AG04450 (cell line): ENCODE results near the gene NAV3. TPM values are rescaled to one million over a fixed set of nuclear protein-coding genes. Genes with fewer than 3 reads are reported as not detected.

Experiments used
- CTCF ChIA-PET: fragments of 300-600, 350-600 bp; formaldehyde crosslinking; extraction: SDS; loops from one replicate; lab custom pipeline; 2022; ENCODE audit warnings: antibody characterized with exemption, inconsistent platforms; lab: Charles Lee
- POLR2A ChIA-PET: fragments of 350-600 bp; formaldehyde crosslinking; extraction: SDS; loops from one replicate; lab custom pipeline; 2021; ENCODE audit warnings: antibody characterized with exemption, inconsistent platforms; lab: Yijun Ruan, JAX
- DNase-seq: peaks from one replicate; pipeline ENCODE4 v3.0.0-alpha.2; 2011; ENCODE audit warnings: low read depth, low spot score
- H3K27ac ChIP-seq: one replicate; pipeline ENCODE4 v1.5.1; 2012; ENCODE audit warnings: low read depth, low read length, control low read depth
- H3K27me3 ChIP-seq: one replicate; pipeline ENCODE4 v1.6.0; 2012; ENCODE audit warnings: low read length; ENCODE audit not compliant: control insufficient read depth, insufficient read depth
- H3K4me3 ChIP-seq: 2 replicates; pipeline ENCODE4 v1.5.1; 2011; ENCODE audit warnings: mild to moderate bottlenecking, low read depth, low read length, control low read depth
- H3K9me3 ChIP-seq: 2 replicates; pipeline ENCODE4 v1.5.1; 2012; ENCODE audit warnings: low read length; ENCODE audit not compliant: control insufficient read depth, insufficient read depth
- polyA plus RNA-seq: library from polyadenylated mRNA; depleted of rRNA; stranded (reverse); fragments of >200 nt; gene quantifications from 2 replicates; pipeline ENCODE4 v1.2.3, GENCODE V29; 2011
- TF ChIP-seq, protein P1 (sequence below): IDR thresholded peaks from 2 replicates; pipeline ENCODE4 v1.5.1; 2011; ENCODE audit warnings: low read depth, low read length, control low read depth, inconsistent platforms

NAV3 gene
- polyA plus RNA-seq, 1 experiment, result 36.1 TPM

GRCh38 chr12:78194448-78194847 is 363.8 kb downstream of the NAV3 start:
- H3K27me3 ChIP-seq, result no peaks in the 10 kb centered on the region
- TF ChIP-seq, protein P1, sequence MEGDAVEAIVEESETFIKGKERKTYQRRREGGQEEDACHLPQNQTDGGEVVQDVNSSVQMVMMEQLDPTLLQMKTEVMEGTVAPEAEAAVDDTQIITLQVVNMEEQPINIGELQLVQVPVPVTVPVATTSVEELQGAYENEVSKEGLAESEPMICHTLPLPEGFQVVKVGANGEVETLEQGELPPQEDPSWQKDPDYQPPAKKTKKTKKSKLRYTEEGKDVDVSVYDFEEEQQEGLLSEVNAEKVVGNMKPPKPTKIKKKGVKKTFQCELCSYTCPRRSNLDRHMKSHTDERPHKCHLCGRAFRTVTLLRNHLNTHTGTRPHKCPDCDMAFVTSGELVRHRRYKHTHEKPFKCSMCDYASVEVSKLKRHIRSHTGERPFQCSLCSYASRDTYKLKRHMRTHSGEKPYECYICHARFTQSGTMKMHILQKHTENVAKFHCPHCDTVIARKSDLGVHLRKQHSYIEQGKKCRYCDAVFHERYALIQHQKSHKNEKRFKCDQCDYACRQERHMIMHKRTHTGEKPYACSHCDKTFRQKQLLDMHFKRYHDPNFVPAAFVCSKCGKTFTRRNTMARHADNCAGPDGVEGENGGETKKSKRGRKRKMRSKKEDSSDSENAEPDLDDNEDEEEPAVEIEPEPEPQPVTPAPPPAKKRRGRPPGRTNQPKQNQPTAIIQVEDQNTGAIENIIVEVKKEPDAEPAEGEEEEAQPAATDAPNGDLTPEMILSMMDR, result no peak
- POLR2A ChIA-PET, result no interaction called here
- CTCF ChIA-PET, result interaction anchor here (0.6 kb wide), 1 partner anchor 1179 kb away, joined by 3 read pairs; no protein-coding TSS in a partner anchor
- H3K9me3 ChIP-seq, result no peaks in the 10 kb centered on the region
- peak; percentile 59 for DNase-seq
- H3K4me3 ChIP-seq, result no peak overlapping the region
- H3K27ac ChIP-seq, result no peak overlapping the region

DNA sequence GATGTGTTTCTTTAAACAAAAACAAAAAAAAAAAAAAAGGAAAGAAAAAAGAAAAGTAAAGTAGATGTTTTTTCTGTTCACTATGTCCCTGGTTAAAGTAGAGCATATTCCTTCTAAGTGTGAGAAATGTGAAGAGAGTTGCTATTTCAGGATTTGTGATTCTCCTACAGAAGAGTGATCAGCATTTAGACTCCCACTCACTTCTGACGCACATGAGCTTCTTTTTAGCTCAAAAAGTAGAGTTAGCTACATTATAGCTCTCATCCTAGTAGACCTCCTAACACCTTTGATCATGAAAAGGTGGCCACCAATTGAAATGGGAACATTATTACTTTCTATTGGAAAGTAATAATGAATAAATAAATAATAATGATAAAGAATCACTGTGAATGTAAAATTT is 368.2 kb downstream of the NAV3 start:
- no peaks in the 10 kb centered on the region for H3K27me3 ChIP-seq
- no peak overlapping the region for H3K4me3 ChIP-seq
- no peak for DNase-seq
- H3K27ac ChIP-seq, result no peak overlapping the region
- ChIA-PET POLR2A (no interaction called here), CTCF (interaction anchor here (0.6 kb wide), 1 partner anchor 53 kb away, joined by 3 read pairs; no protein-coding TSS in a partner anchor)
- H3K9me3 ChIP-seq, result no peaks in the 10 kb centered on the region
- TF ChIP-seq, protein P1, result no peak

DNA sequence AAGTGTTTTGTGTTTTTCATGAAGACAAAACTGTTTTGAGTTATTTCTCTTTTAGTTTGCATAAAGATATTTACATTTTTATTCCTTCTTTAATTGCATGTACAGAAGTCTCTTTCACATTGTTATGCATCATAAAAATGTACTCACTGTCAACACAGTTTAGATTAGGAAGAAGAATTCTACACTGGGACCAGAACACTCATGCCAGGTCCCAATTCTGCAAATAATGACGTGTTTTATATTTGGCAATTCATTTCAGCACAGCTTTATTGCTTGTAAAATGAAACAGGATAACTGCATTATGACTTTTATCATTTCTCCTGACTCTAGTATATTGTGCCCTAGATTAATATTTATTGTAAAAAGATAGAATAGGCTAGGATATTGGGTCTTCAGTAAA is 369.2 kb downstream of the NAV3 start:
- no peak for DNase-seq
- Histone ChIP-seq H3K27me3 (no peaks in the 10 kb centered on the region), H3K27ac (no peak overlapping the region), H3K4me3 (no peak overlapping the region), H3K9me3 (no peaks in the 10 kb centered on the region)
- ChIA-PET CTCF (interaction anchor here (0.8 kb wide), 1 partner anchor 54 kb away, joined by 3 read pairs; no protein-coding TSS in a partner anchor), POLR2A (no interaction called here)
- TF ChIP-seq, protein P1, result no peak

DNA sequence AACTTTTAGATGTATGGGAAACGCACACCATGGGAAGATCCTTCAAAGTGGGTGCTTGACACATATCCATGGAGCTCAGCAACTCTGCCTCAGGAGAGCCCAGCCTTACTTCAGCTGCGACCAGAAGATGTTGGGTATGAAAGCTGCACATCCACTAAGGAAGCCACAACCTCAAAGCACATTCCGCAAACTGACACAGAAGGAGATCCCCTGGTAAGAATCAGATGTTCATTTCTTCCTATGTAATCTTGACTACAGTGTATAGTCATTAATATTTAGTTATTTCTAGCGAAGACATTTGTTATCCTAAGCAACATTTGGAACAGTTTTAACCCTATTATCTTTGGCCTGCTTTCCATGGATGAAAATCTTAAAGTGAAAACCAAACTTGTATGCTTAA is 374.2 kb downstream of the NAV3 start:
- CTCF ChIA-PET, result interaction anchor here (1.0 kb wide), 1 partner anchor 970 kb away, joined by 3 read pairs; no protein-coding TSS in a partner anchor
- no peaks in the 10 kb centered on the region for H3K27me3 ChIP-seq
- H3K4me3 ChIP-seq, result no peak overlapping the region
- no peak for DNase-seq
- no peaks in the 10 kb centered on the region for H3K9me3 ChIP-seq
- TF ChIP-seq, protein P1, result no peak
- no peak overlapping the region for H3K27ac ChIP-seq
- POLR2A ChIA-PET, result no interaction called here

DNA sequence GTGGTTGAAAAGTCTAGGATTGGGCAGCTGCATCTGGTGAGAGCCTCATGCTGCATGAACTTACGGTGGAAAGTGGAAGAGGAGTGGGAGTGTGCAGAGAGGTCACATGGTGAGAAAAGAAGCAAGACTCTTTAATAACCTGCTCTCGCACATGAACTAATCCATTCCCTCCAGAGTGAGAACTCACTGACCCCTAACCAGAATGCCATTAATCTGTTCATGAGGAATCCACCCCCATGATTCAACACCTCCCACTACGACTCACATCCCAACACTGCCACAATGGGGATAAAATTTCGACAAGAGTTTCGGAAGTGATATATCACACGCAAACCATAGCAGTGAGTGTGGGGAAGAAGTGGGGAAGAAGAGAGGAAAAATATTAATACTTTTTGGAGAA is 377.4 kb downstream of the NAV3 start:
- Histone ChIP-seq H3K27me3 (no peaks in the 10 kb centered on the region), H3K4me3 (no peak overlapping the region), H3K9me3 (no peaks in the 10 kb centered on the region), H3K27ac (no peak overlapping the region)
- DNase-seq, result no peak
- ChIA-PET CTCF (interaction anchor here (0.7 kb wide), 1 partner anchor 1137 kb away, joined by 3 read pairs; no protein-coding TSS in a partner anchor), POLR2A (no interaction called here)
- TF ChIP-seq, protein P1, result no peak
